Right cardiac atrium (tissue), 5 donors: ENCODE results near the gene SLC2A8. TPM values are rescaled to one million over a fixed set of nuclear protein-coding genes. Genes with fewer than 3 reads are reported as not detected.

ENCODE experiments used
- ATAC-seq, 2 donors: fragments of 200-7000 bp; cut with Tn5 transposase; one replicate each; pipeline versions ENCODE4 v1.8.0 to v1.9.1; 2020; ENCODE audit warnings: moderate library complexity in 2 of 2, mild to moderate bottlenecking in 1 of 2
- DNase-seq, 3 donors: peaks; one replicate each; pipeline ENCODE4 v3.0.0-alpha.2; 2020
- H3K27ac ChIP-seq: one replicate; pipeline ENCODE4 v1.5.1; 2013; ENCODE audit warnings: mild to moderate bottlenecking, low read length, control low read depth, moderate library complexity
- H3K27me3 ChIP-seq: one replicate; pipeline ENCODE4 v1.6.1; 2013; ENCODE audit not compliant: control insufficient read depth, insufficient read depth
- H3K4me1 ChIP-seq: one replicate; pipeline ENCODE4 v1.6.1; 2013; ENCODE audit warnings: low read length; ENCODE audit not compliant: control insufficient read depth, insufficient read depth
- H3K4me3 ChIP-seq: one replicate; pipeline ENCODE4 v1.5.1; 2013; ENCODE audit warnings: low read length, control low read depth
- H3K9me3 ChIP-seq: one replicate; pipeline ENCODE4 v1.6.1; 2013; ENCODE audit warnings: low read length; ENCODE audit not compliant: control insufficient read depth
- WGBS: extraction: QIAGEN DNeasy Blood & Tissue Kit; methylation state at CpG from one replicate; pipeline ENCODE4 v1.1.7; 2013; 5-methylcytosine and 5-hydroxymethylcytosine counted together
- intact Hi-C, 4 donors: fragments of 100-400 bp; cut with DNase I; formaldehyde crosslinking; loops; one replicate each; pipeline versions ENCODE4 v1.11.0 to v1.14.0; 2022 to 2023
- polyA plus RNA-seq: library from polyadenylated mRNA; stranded (reverse); fragments of 200-250 nt; gene quantifications from one replicate; pipeline ENCODE4 v1.2.3, GENCODE V29; 2013
- total RNA-seq, 4 donors: library from RNA; stranded (reverse); fragmentation: NEBNext Ultra II Directional; extraction: Animal tissue kit (Norgen Biotek cat#: 25700); gene quantifications; one replicate each; pipeline ENCODE4 v1.2.1, GENCODE V29; 2021
- donor health status: healthy with polysubstance abuse.
- donor health status: DM: no; HTN: yes; CAD: no.
- donor health status: DM: no; HTN: no; CAD: no.
- donor health status: DM: no; HTN: yes; CAD: no; lungs with severe emphysema.
- donor health status: DM: yes; HTN: yes; CAD: no.

Gene SLC2A8
- total and polyA plus RNA-seq, 5 donors = 12.2 to 16.6 (median 14.1) TPM

- ATAC-seq = no peak
- no peak overlapping the region for H3K27ac ChIP-seq
These were observed 47.4 kb downstream of the SLC2A8 start for GRCh38 chr9:127444283-127444920.

GRCh38 chr9:127444921-127445850 is 48.2 kb downstream of the SLC2A8 start:
- ATAC-seq (no peak), DNase-seq (no peak)
- intact Hi-C loops = no loop called here
- Histone ChIP-seq H3K27me3 (no peaks in the 10 kb centered on the region), H3K27ac (no peak overlapping the region), H3K9me3 (no peaks in the 10 kb centered on the region), H3K4me3 (no peak overlapping the region), H3K4me1 (peaks cover 8% of the 10 kb centered on the region)
- WGBS = 95% methylated on average over 15 of the region's 15 CpGs

More at GRCh38 chr9:127444283-127444920, 47.4 kb downstream of the SLC2A8 start:
- H3K9me3 ChIP-seq = no peaks in the 10 kb centered on the region
- 92% methylated on average over 17 of the region's 17 CpGs for WGBS
- intact Hi-C loops = no loop called here
- H3K4me3 ChIP-seq = no peak overlapping the region
- DNase-seq = no peak
- peaks cover under 1% of the 10 kb centered on the region for H3K4me1 ChIP-seq
- no peaks in the 10 kb centered on the region for H3K27me3 ChIP-seq

GRCh38 chr9:127445851-127446712 is 49.1 kb downstream of the SLC2A8 start:
- H3K27ac ChIP-seq = no peak overlapping the region
- no peak for ATAC-seq
- no peak overlapping the region for H3K4me3 ChIP-seq
- no peaks in the 10 kb centered on the region for H3K9me3 ChIP-seq
- no peak for DNase-seq
- intact Hi-C loops = no loop called here
- peaks cover 10% of the 10 kb centered on the region for H3K4me1 ChIP-seq
- WGBS = 78% methylated on average over 4 of the region's 4 CpGs
- H3K27me3 ChIP-seq = no peaks in the 10 kb centered on the region

- WGBS = 77% methylated on average over 7 of the region's 7 CpGs
- Histone ChIP-seq H3K27me3 (no peaks in the 10 kb centered on the region), H3K27ac (no peak overlapping the region), H3K4me1 (peaks cover 10% of the 10 kb centered on the region), H3K4me3 (no peak overlapping the region), H3K9me3 (no peaks in the 10 kb centered on the region)
- no peak for DNase-seq
- intact Hi-C loops = no loop called here
- no peak for ATAC-seq
These were observed 49.9 kb downstream of the SLC2A8 start for GRCh38 chr9:127446713-127447415.

GRCh38 chr9:127447416-127448111 is 50.6 kb downstream of the SLC2A8 start:
- Histone ChIP-seq H3K9me3 (no peaks in the 10 kb centered on the region), H3K4me1 (peaks cover 14% of the 10 kb centered on the region), H3K27ac (no peak overlapping the region), H3K4me3 (no peak overlapping the region), H3K27me3 (no peaks in the 10 kb centered on the region)
- intact Hi-C loops = no loop called here
- no peak for DNase-seq
- WGBS = 73% methylated on average over 7 of the region's 7 CpGs
- ATAC-seq = no peak

GRCh38 chr9:127448112-127448805 is 51.3 kb downstream of the SLC2A8 start:
- ATAC-seq = no peak
- Histone ChIP-seq H3K9me3 (no peaks in the 10 kb centered on the region), H3K27me3 (no peaks in the 10 kb centered on the region), H3K4me3 (no peak overlapping the region), H3K27ac (no peak overlapping the region), H3K4me1 (peaks cover 16% of the 10 kb centered on the region)
- intact Hi-C loops = no loop called here
- no peak for DNase-seq
- WGBS = 85% methylated on average over 8 of the region's 8 CpGs

- H3K27me3 ChIP-seq = no peaks in the 10 kb centered on the region
- intact Hi-C loops = no loop called here
- H3K27ac ChIP-seq = peak overlapping the region; percentile 69
- DNase-seq = no peak
- peak overlapping the region; percentile 66 for H3K4me3 ChIP-seq
- no peak for ATAC-seq
- no peaks in the 10 kb centered on the region for H3K9me3 ChIP-seq
- 59% methylated on average over 5 of the region's 5 CpGs for WGBS
- H3K4me1 ChIP-seq = peaks cover 16% of the 10 kb centered on the region
These were observed 52.5 kb downstream of the SLC2A8 start for GRCh38 chr9:127449332-127449966.

- intact Hi-C loops = no loop called here
- WGBS = 1% methylated on average over 14 of the region's 14 CpGs
- H3K4me3 ChIP-seq = peak overlapping the region; percentile 66
- DNase-seq (no peak), ATAC-seq (peak; percentile 4 to 6)
- H3K27ac ChIP-seq = peak overlapping the region; percentile 69
- H3K9me3 ChIP-seq = no peaks in the 10 kb centered on the region
- no peaks in the 10 kb centered on the region for H3K27me3 ChIP-seq
- peaks cover 16% of the 10 kb centered on the region for H3K4me1 ChIP-seq
These were observed 53.3 kb downstream of the SLC2A8 start for GRCh38 chr9:127450243-127450760.
